ENCODE results near the gene MAML1. TPM values are rescaled to one million over a fixed set of nuclear protein-coding genes. Genes with fewer than 3 reads are reported as not detected.

The MAML1 gene
- total RNA-seq, 1 donor from 2014 or later = 17.5 TPM

GRCh38 chr5:179812997-179813607, 80.5 kb downstream of the MAML1 start:
- peaks cover 1% of the 10 kb centered on the region for H3K36me3 ChIP-seq (ENCODE audit: control insufficient read depth, insufficient read depth, low read length)
- DNase-seq (ENCODE audit: low read depth) = no peak
- H3K4me3 ChIP-seq (ENCODE audit: low read depth, low read length) = no peak overlapping the region
- TF ChIP-seq CTCF (IDR thresholded peaks at IDR 0.05; ENCODE audit: insufficient read depth, low read length, poor library complexity, severe bottlenecking) = no peak
- H3K27me3 ChIP-seq (ENCODE audit: control insufficient read depth, insufficient read depth, low read length) = no peaks in the 10 kb centered on the region

GRCh38 chr5:179814090-179814489, 81.5 kb downstream of the MAML1 start:
- no peak overlapping the region for H3K4me3 ChIP-seq (ENCODE audit: low read depth, low read length)
- no peaks in the 10 kb centered on the region for H3K27me3 ChIP-seq (ENCODE audit: control insufficient read depth, insufficient read depth, low read length)

GRCh38 chr5:179815491-179816249, 83.0 kb downstream of the MAML1 start:
- no peak overlapping the region for H3K4me3 ChIP-seq (ENCODE audit: low read depth, low read length)
- H3K27me3 ChIP-seq (ENCODE audit: control insufficient read depth, insufficient read depth, low read length) = no peaks in the 10 kb centered on the region
- TF ChIP-seq CTCF (IDR thresholded peaks at IDR 0.05; ENCODE audit: insufficient read depth, low read length, poor library complexity, severe bottlenecking) = no peak
- no peak for DNase-seq (ENCODE audit: low read depth)
- peaks cover 1% of the 10 kb centered on the region for H3K36me3 ChIP-seq (ENCODE audit: control insufficient read depth, insufficient read depth, low read length)

More at GRCh38 chr5:179814090-179814489, 81.5 kb downstream of the MAML1 start:
- TF ChIP-seq CTCF (IDR thresholded peaks at IDR 0.05; ENCODE audit: insufficient read depth, low read length, poor library complexity, severe bottlenecking) = no peak
- peaks cover 1% of the 10 kb centered on the region for H3K36me3 ChIP-seq (ENCODE audit: control insufficient read depth, insufficient read depth, low read length)
- DNase-seq (ENCODE audit: low read depth) = no peak

- TF ChIP-seq CTCF (IDR thresholded peaks at IDR 0.05; ENCODE audit: insufficient read depth, low read length, poor library complexity, severe bottlenecking) = no peak
- peak overlapping the region; percentile 27 for H3K4me3 ChIP-seq (ENCODE audit: low read depth, low read length)
- no peak for DNase-seq (ENCODE audit: low read depth)
Observed at GRCh38 chr5:179816401-179816795, 83.8 kb downstream of the MAML1 start.

GRCh38 chr5:179816796-179817469, 84.3 kb downstream of the MAML1 start:
- no peaks in the 10 kb centered on the region for H3K27me3 ChIP-seq (ENCODE audit: control insufficient read depth, insufficient read depth, low read length)
- no peak for DNase-seq (ENCODE audit: low read depth)
- H3K36me3 ChIP-seq (ENCODE audit: control insufficient read depth, insufficient read depth, low read length) = peaks cover 1% of the 10 kb centered on the region
- peak overlapping the region; percentile 27 for H3K4me3 ChIP-seq (ENCODE audit: low read depth, low read length)
- TF ChIP-seq CTCF (IDR thresholded peaks at IDR 0.05; ENCODE audit: insufficient read depth, low read length, poor library complexity, severe bottlenecking) = no peak

More at GRCh38 chr5:179816401-179816795, 83.8 kb downstream of the MAML1 start:
- Histone ChIP-seq H3K27me3 (ENCODE audit: control insufficient read depth, insufficient read depth, low read length) (no peaks in the 10 kb centered on the region), H3K36me3 (ENCODE audit: control insufficient read depth, insufficient read depth, low read length) (peaks cover 1% of the 10 kb centered on the region)
